CD4-positive, alpha-beta memory T cell (primary cell): ENCODE results near the gene DGKD. TPM values are rescaled to one million over a fixed set of nuclear protein-coding genes. Genes with fewer than 3 reads are reported as not detected.

Experiments
- CTCF ChIA-PET: fragments of 350-600 bp; sonication (Branson Sonifier 250); formaldehyde crosslinking; loops from one replicate; lab custom pipeline; 2021; ENCODE audit warnings: inconsistent platforms; ENCODE audit not compliant: partially characterized antibody; lab: Charles Lee
- POLR2A ChIA-PET: fragments of 350-600 bp; sonication (Branson Sonifier 250); formaldehyde crosslinking; loops from one replicate; lab custom pipeline; 2021; ENCODE audit not compliant: partially characterized antibody; lab: Charles Lee
- DNase-seq, 5 donors: peaks; one replicate each; pipeline versions ENCODE4 v3.0.0 to v3.0.0-alpha.2; 2020 to 2022; ENCODE audit warnings: mixed read lengths in 1 of 5
- H3K27ac ChIP-seq: one replicate; pipeline ENCODE4 v1.7.0; 2013; ENCODE audit warnings: low read depth, low read length
- H3K27me3 ChIP-seq: 2 replicates; pipeline ENCODE4 v1.7.0; 2013; ENCODE audit warnings: mild to moderate bottlenecking, low read length, moderate library complexity; ENCODE audit not compliant: insufficient read depth
- H3K36me3 ChIP-seq: 2 replicates; pipeline ENCODE4 v1.7.0; 2013; ENCODE audit warnings: mild to moderate bottlenecking, low read length, moderate library complexity; ENCODE audit not compliant: insufficient read depth
- H3K4me1 ChIP-seq: 2 replicates; pipeline ENCODE4 v1.7.0; 2013; ENCODE audit warnings: mild to moderate bottlenecking, low read length, moderate library complexity; ENCODE audit not compliant: insufficient read depth
- H3K4me3 ChIP-seq, 2 donors: one replicate each; pipeline ENCODE4 v1.7.0; 2013; ENCODE audit warnings: low read length in 2 of 2, mild to moderate bottlenecking in 1 of 2
- H3K9me3 ChIP-seq, 2 donors: one replicate each; pipeline ENCODE4 v1.7.0; 2013; ENCODE audit warnings: low read length in 2 of 2, control low read depth in 1 of 2; ENCODE audit not compliant: control insufficient read depth in 1 of 2
- H3K27ac Mint-ChIP-seq, 7 donors: one replicate each; pipeline ENCODE4 v1.8.0; 2020 to 2021; ENCODE audit warnings: mixed read lengths in 7 of 7, mild to moderate bottlenecking in 6 of 7, inconsistent platforms in 3 of 7, moderate library complexity in 3 of 7
- H3K27me3 Mint-ChIP-seq, 2 donors: one replicate each; pipeline ENCODE4 v1.8.0; 2020 to 2021; ENCODE audit warnings: mixed read lengths in 2 of 2
- H3K36me3 Mint-ChIP-seq, 2 donors: one replicate each; pipeline ENCODE4 v1.8.0; 2020 to 2021; ENCODE audit warnings: mixed read lengths in 2 of 2, inconsistent platforms in 1 of 2, mild to moderate bottlenecking in 1 of 2
- H3K4me1 Mint-ChIP-seq, 4 donors: one replicate each; pipeline ENCODE4 v1.8.0; 2020 to 2021; ENCODE audit warnings: mixed read lengths in 4 of 4, mild to moderate bottlenecking in 1 of 4
- H3K4me3 Mint-ChIP-seq, 8 donors: one replicate each; pipeline ENCODE4 v1.8.0; 2020 to 2021; ENCODE audit warnings: mixed read lengths in 8 of 8, mild to moderate bottlenecking in 7 of 8, moderate library complexity in 6 of 8, inconsistent platforms in 3 of 8
- H3K9me3 Mint-ChIP-seq, 8 donors: one replicate each; pipeline ENCODE4 v1.8.0; 2020 to 2021; ENCODE audit warnings: mixed read lengths in 8 of 8, mild to moderate bottlenecking in 5 of 8, inconsistent platforms in 3 of 8, moderate library complexity in 1 of 8
- intact Hi-C: fragments of 100-400 bp; cut with micrococcal nuclease; formaldehyde crosslinking; loops from one replicate; pipeline ENCODE4 v1.15.1; 2023
- polyA plus RNA-seq, 2 donors: library from polyadenylated mRNA; unstranded; fragments of 300-500 nt; fragmentation: Illumina TruSeq; gene quantifications; one replicate each; pipeline ENCODE4 v1.2.3, GENCODE V29; 2021
- total RNA-seq, 2 experiments: library from RNA; stranded (reverse); gene quantifications; one replicate each; pipeline ENCODE4 v1.2.3, GENCODE V29; 2021

DGKD gene
- total and polyA plus RNA-seq, 4 experiments from 2014 or later: 8.9 to 136 (median 78.8) TPM

DNA sequence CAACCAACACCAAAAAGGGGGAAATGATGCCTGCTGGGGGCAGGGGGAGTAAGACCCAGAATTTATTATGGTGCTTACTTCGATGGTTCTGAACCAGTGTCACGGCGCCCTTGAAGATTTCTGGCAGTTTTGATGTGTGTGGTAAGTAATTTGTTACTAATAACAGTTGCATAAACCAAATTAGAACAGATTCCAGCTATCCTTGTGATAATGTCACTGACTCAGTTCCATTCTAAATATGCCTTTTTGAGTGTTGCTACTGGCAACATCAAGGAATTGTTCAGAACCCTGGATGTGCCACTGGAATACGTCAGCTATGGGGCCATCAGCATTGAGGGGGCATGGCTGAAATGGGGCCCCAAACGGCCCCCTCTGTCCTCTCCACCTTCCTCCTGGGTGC is 35.0 kb upstream of the DGKD start:
- Histone ChIP-seq H3K27ac (no peak overlapping the region), H3K9me3 (no peaks in the 10 kb centered on the region), H3K36me3 (no peaks in the 10 kb centered on the region), H3K4me1 (no peaks in the 10 kb centered on the region), H3K27me3 (peaks cover 4% of the 10 kb centered on the region), H3K4me3 (no peak overlapping the region)
- intact Hi-C loops: no loop called here
- peaks cover 2 to 15% (median 7%) of the 10 kb centered on the region in 4 donors for H3K4me1 Mint-ChIP-seq
- H3K36me3 Mint-ChIP-seq: no peaks in the 10 kb centered on the region
- no peaks in the 10 kb centered on the region for H3K27me3 Mint-ChIP-seq
- CTCF ChIA-PET: no interaction called here
- H3K4me3 Mint-ChIP-seq: no peak overlapping the region
- peak overlapping the region in 1 of 7 donors; percentile 7 for H3K27ac Mint-ChIP-seq
- no peaks in the 10 kb centered on the region for H3K9me3 Mint-ChIP-seq
- DNase-seq: no peak
- POLR2A ChIA-PET: no interaction called here

DNA sequence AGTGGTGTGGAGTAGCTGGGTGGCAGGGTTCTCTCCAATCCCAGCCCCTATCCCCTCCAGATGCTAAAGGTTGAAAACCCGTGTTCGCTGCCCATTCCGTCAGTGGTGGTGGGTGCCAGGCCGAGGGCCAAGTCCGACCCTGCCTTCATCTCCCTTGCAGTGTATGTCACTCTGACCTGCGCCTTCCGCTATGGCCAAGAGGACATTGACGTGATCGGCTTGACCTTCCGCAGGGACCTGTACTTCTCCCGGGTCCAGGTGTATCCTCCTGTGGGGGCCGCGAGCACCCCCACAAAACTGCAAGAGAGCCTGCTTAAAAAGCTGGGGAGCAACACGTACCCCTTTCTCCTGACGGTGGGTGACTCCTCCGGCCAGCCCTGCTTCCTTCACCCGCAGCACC is 33.8 kb upstream of the DGKD start:
- Histone ChIP-seq H3K36me3 (no peaks in the 10 kb centered on the region), H3K4me1 (no peaks in the 10 kb centered on the region), H3K27ac (no peak overlapping the region), H3K4me3 (no peak overlapping the region), H3K27me3 (peaks cover 4% of the 10 kb centered on the region), H3K9me3 (no peaks in the 10 kb centered on the region)
- Mint-ChIP-seq H3K9me3 (no peaks in the 10 kb centered on the region), H3K27me3 (no peaks in the 10 kb centered on the region), H3K27ac (no peak overlapping the region), H3K4me3 (no peak overlapping the region), H3K4me1 (peaks cover 2 to 18% (median 9%) of the 10 kb centered on the region in 4 donors), H3K36me3 (no peaks in the 10 kb centered on the region)
- ChIA-PET CTCF (interaction anchor here (1.2 kb wide), 1 partner anchor 11 kb away, joined by 3 read pairs; no protein-coding TSS in a partner anchor), POLR2A (interaction anchor here (1.1 kb wide), 1 partner anchor 11 kb away, joined by 4 read pairs; no protein-coding TSS in a partner anchor)
- intact Hi-C loops: no loop called here
- no peak for DNase-seq

DNA sequence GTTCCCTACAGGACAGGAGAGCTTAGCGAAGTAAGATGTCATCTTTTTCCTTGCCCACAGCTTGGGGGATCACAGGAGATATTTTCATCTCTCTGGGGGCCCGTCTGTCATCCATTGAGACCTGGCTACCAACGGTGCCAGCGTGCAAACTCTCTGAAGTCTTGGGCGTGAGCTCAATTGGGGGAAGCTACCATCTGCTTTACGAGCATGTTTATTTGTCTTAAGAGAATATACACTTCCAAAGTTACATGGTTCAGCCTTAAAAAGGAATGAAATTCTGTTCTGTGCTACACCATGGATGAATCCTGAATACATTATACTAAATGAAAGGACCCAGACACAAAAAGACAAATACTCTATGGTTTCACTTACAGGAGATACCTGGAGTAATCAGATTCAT is 33.1 kb upstream of the DGKD start:
- H3K27ac Mint-ChIP-seq: peak overlapping the region in 4 of 7 donors; percentile 14 to 49 (median 31)
- no peak for DNase-seq
- POLR2A ChIA-PET: interaction anchor here (1.1 kb wide), 1 partner anchor 10 kb away, joined by 4 read pairs; no protein-coding TSS in a partner anchor
- no peaks in the 10 kb centered on the region for H3K4me1 ChIP-seq
- no peaks in the 10 kb centered on the region for H3K36me3 ChIP-seq
- no peaks in the 10 kb centered on the region for H3K36me3 Mint-ChIP-seq
- no peaks in the 10 kb centered on the region for H3K9me3 ChIP-seq
- intact Hi-C loops: no loop called here
- no peak overlapping the region for H3K4me3 Mint-ChIP-seq
- no peak overlapping the region for H3K4me3 ChIP-seq
- H3K27me3 Mint-ChIP-seq: no peaks in the 10 kb centered on the region
- H3K27me3 ChIP-seq: peaks cover 4% of the 10 kb centered on the region
- no peak overlapping the region for H3K27ac ChIP-seq
- H3K9me3 Mint-ChIP-seq: no peaks in the 10 kb centered on the region
- peaks cover 2 to 19% (median 9%) of the 10 kb centered on the region in 4 donors for H3K4me1 Mint-ChIP-seq
- CTCF ChIA-PET: interaction anchor here (0.6 to 1.2 kb wide), 2 partner anchors 10 to 563 kb away, joined by 3 read pairs; no protein-coding TSS in a partner anchor

DNA sequence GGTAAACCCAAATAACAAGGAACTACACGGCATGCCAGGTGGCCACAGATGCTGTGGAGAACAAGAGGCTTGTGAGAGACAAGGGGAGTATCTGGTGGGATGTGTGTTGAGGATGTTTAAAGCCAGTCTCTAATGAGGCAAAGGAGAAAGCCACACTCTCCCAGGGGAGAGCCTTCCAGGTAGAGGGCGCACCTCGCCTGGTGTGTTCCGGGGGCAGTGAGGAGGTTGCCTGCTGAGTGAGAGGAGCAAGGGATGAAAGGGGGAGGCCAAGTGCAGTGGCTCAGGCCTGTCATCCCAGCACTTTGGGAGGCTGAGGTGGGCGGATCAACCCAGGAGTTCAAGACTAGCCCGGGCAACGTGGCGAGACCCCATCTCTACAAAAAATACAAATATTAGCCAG is 30.4 kb upstream of the DGKD start:
- no peak for DNase-seq
- H3K27me3 ChIP-seq: peaks cover under 1% of the 10 kb centered on the region
- Mint-ChIP-seq H3K27me3 (no peaks in the 10 kb centered on the region), H3K27ac (peak overlapping the region in 1 of 7 donors; percentile 7), H3K4me3 (no peak overlapping the region), H3K36me3 (no peaks in the 10 kb centered on the region), H3K4me1 (peaks cover 2 to 19% (median 9%) of the 10 kb centered on the region in 4 donors), H3K9me3 (peaks cover 0 to 2% (median 0%) of the 10 kb centered on the region in 8 donors)
- CTCF ChIA-PET: interaction anchor here (0.6 to 1.3 kb wide), 2 partner anchors 9 to 30 kb away, joined by 3 read pairs; no protein-coding TSS in a partner anchor
- no peaks in the 10 kb centered on the region for H3K36me3 ChIP-seq
- H3K9me3 ChIP-seq: no peaks in the 10 kb centered on the region
- no peak overlapping the region for H3K4me3 ChIP-seq
- intact Hi-C loops: no loop called here
- H3K27ac ChIP-seq: no peak overlapping the region
- POLR2A ChIA-PET: interaction anchor here (1.5 kb wide), 1 partner anchor 8 kb away, joined by 6 read pairs; no protein-coding TSS in a partner anchor
- H3K4me1 ChIP-seq: no peaks in the 10 kb centered on the region

DNA sequence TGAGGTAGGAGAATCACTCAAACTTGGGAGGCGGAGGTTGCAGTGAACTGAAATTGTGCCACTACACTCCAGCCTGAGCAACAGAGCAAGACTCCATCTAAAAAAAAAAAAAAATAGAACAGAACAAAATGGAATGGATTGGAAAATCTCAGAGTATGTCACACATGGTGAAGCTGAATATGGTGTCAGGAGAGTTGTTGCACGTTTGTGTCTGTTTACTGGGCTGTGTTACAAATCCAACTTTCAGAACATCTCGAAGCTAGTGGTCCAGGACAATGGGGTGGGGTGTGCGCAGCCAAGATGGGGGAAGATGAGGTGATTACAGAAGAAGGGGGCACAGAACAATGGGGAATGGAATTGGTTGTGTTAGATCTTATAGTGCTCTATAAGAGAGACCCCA is 29.0 kb upstream of the DGKD start:
- H3K9me3 Mint-ChIP-seq: peaks cover 0 to 2% (median 0%) of the 10 kb centered on the region in 8 donors
- ChIA-PET CTCF (interaction anchor here (0.6 kb wide), 1 partner anchor 257 kb away, joined by 3 read pairs; no protein-coding TSS in a partner anchor), POLR2A (no interaction called here)
- peaks cover 3 to 32% (median 14%) of the 10 kb centered on the region in 4 donors for H3K4me1 Mint-ChIP-seq
- H3K27me3 Mint-ChIP-seq: no peaks in the 10 kb centered on the region
- H3K36me3 Mint-ChIP-seq: no peaks in the 10 kb centered on the region
- Histone ChIP-seq H3K4me3 (no peak overlapping the region), H3K27ac (no peak overlapping the region), H3K4me1 (peaks cover 8% of the 10 kb centered on the region), H3K27me3 (no peaks in the 10 kb centered on the region), H3K36me3 (no peaks in the 10 kb centered on the region), H3K9me3 (no peaks in the 10 kb centered on the region)
- no peak overlapping the region for H3K4me3 Mint-ChIP-seq
- no peak for DNase-seq
- no peak overlapping the region for H3K27ac Mint-ChIP-seq
- intact Hi-C loops: no loop called here

DNA sequence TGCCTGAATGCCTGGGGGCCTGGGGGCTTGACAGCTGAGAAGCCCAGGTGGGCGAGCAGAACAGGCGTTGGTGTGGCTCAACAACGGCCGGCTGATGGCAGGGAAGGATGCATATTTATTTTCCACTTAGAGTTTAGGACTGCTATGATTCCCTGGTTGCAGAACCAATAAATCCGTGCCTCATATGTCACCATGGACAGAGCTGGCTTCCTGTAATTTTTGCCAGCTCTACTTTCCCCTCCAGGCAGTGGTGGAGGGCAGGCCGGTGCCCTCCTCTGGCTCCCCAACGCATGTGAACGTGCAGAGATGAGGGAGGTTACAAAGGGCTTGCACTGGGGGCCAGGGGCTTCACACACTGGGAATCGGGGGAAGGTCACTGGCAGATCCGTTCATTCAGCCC is 28.5 kb upstream of the DGKD start:
- H3K27me3 Mint-ChIP-seq: no peaks in the 10 kb centered on the region
- H3K9me3 ChIP-seq: no peaks in the 10 kb centered on the region
- intact Hi-C loops: no loop called here
- H3K36me3 Mint-ChIP-seq: no peaks in the 10 kb centered on the region
- no peak overlapping the region for H3K4me3 ChIP-seq
- peak overlapping the region in 1 of 8 donors; percentile 37 for H3K4me3 Mint-ChIP-seq
- peak overlapping the region in 2 of 7 donors; percentile 42 to 48 for H3K27ac Mint-ChIP-seq
- ChIA-PET POLR2A (interaction anchor here (0.7 kb wide), 1 partner anchor 257 kb away, joined by 3 read pairs; no protein-coding TSS in a partner anchor), CTCF (no interaction called here)
- no peaks in the 10 kb centered on the region for H3K27me3 ChIP-seq
- H3K9me3 Mint-ChIP-seq: peaks cover 0 to 2% (median 0%) of the 10 kb centered on the region in 8 donors
- no peaks in the 10 kb centered on the region for H3K36me3 ChIP-seq
- peaks cover 3 to 35% (median 16%) of the 10 kb centered on the region in 4 donors for H3K4me1 Mint-ChIP-seq
- H3K4me1 ChIP-seq: peaks cover 14% of the 10 kb centered on the region
- DNase-seq: no peak
- no peak overlapping the region for H3K27ac ChIP-seq

DNA sequence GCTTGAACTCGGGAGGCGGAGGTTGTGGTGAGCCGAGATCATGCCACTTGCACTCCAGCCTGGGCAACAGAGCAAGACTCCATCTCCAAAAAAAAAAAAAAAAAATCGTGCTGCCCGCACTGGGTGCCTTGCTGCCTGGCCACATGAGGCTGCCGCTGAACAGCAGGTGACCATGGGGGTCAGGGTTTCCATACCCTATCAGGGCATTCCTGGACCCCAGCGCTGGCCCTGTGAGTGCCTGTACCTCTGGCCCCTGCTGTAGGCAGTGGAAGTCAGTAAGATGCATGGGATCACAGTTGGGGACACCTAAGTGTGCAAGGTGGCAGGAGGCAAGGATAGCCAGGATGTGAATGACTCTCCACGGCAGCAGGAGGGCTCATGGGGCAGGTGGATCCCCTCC is 27.8 kb upstream of the DGKD start:
- Histone ChIP-seq H3K4me1 (peaks cover 21% of the 10 kb centered on the region), H3K36me3 (no peaks in the 10 kb centered on the region), H3K27ac (no peak overlapping the region), H3K27me3 (no peaks in the 10 kb centered on the region), H3K9me3 (no peaks in the 10 kb centered on the region), H3K4me3 (no peak overlapping the region)
- ChIA-PET POLR2A (interaction anchor here (0.7 kb wide), 1 partner anchor 257 kb away, joined by 3 read pairs; no protein-coding TSS in a partner anchor), CTCF (no interaction called here)
- Mint-ChIP-seq H3K4me3 (no peak overlapping the region), H3K27ac (no peak overlapping the region), H3K27me3 (no peaks in the 10 kb centered on the region), H3K4me1 (peaks cover 9 to 37% (median 21%) of the 10 kb centered on the region in 4 donors), H3K36me3 (no peaks in the 10 kb centered on the region), H3K9me3 (peaks cover 0 to 2% (median 0%) of the 10 kb centered on the region in 8 donors)
- no peak for DNase-seq
- intact Hi-C loops: no loop called here
